GM18502 (cell line): ENCODE data around the gene TLL1.

ENCODE experiments used
- ATAC-seq: cut with Tn5 transposase; IDR thresholded peaks from one replicate; pipeline ENCODE4 v1.9.1; 2021; ENCODE audit warnings: mild to moderate bottlenecking; ENCODE audit not compliant: unreplicated experiment, poor library complexity

Gene TLL1

GRCh38 chr4:166128403-166128802, 255.4 kb downstream of the TLL1 start:
- no peak for ATAC-seq

- ATAC-seq = no peak
These were observed 261.2 kb downstream of the TLL1 start for GRCh38 chr4:166134285-166134684.

- ATAC-seq = no peak
These were observed 267.9 kb downstream of the TLL1 start for GRCh38 chr4:166140951-166141350.

GRCh38 chr4:166143227-166143626, 270.2 kb downstream of the TLL1 start:
- ATAC-seq = peak; percentile 51

DNA sequence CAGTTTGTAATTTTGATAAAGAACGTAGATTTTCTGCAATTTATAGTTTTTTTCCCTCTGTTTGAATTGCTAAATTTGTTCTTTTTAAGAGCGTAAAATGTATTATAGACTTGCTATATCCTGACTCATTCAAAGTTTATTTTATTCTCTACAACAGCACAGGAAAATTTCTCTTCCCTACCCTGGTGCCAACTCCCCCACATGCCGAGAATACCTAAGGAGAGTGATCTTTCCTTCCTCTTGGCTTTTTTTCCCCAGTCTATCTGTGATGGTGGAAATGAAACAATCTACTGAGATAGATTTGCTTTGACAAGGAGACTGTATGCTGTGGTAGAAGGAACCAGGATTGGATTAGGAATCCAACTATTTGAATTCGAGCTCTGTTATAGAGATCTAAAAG, 271.6 kb downstream of the TLL1 start:
- no peak for ATAC-seq

- no peak for ATAC-seq
These were observed 273.9 kb downstream of the TLL1 start for GRCh38 chr4:166146806-166147540.
